IMR-90 (cell line): ENCODE measurements around the gene PATJ. TPM values are rescaled to one million over a fixed set of nuclear protein-coding genes. Genes with fewer than 3 reads are reported as not detected.

Experiments
- ATAC-seq: fragments of 200-7000 bp; cut with Tn5 transposase; 2 replicates; pipeline ENCODE4 v1.9.1; 2020; ENCODE audit warnings: low read depth, mild to moderate bottlenecking, moderate library complexity
- BruUV-seq: library from RNA; stranded (reverse); fragments of 400-500 nt; replicated peaks from 2 replicates; lab custom pipeline; 2021; lab: Mats Ljungman, UMichigan
- CTCF ChIA-PET: fragments of 300-600 bp; formaldehyde crosslinking; extraction: SDS; loops from one replicate; lab custom pipeline; 2021; ENCODE audit warnings: antibody characterized with exemption; lab: Yijun Ruan, JAX
- POLR2A ChIA-PET: fragments of 300-600 bp; sonication (Branson Sonifier 250); formaldehyde crosslinking; loops from one replicate; lab custom pipeline; 2022; ENCODE audit warnings: antibody characterized with exemption; ENCODE audit not compliant: unreplicated experiment; lab: Charles Lee
- DNase-seq: peaks from one replicate; pipeline ENCODE4 v3.0.0; 2013
- H2AFZ ChIP-seq: replicated peaks from 2 replicates; pipeline ENCODE3; 2013; ENCODE audit warnings: low read length, mild to moderate bottlenecking; ENCODE audit not compliant: poor library complexity
- H2AK5ac ChIP-seq: 2 replicates; pipeline ENCODE4 v1.6.1; 2013; ENCODE audit warnings: low read depth, low read length, inconsistent platforms
- H2AK9ac ChIP-seq: replicated peaks from 2 replicates; pipeline ENCODE3; 2013; ENCODE audit warnings: mild to moderate bottlenecking, low read depth, low read length, moderate library complexity; ENCODE audit not compliant: poor library complexity
- H2BK120ac ChIP-seq: 2 replicates; pipeline ENCODE4 v1.6.1; 2013; ENCODE audit warnings: low read depth, low read length, inconsistent platforms
- H2BK15ac ChIP-seq: 3 replicates; pipeline ENCODE4 v1.6.1; 2013; ENCODE audit warnings: low read depth, low read length, inconsistent platforms
- H2BK20ac ChIP-seq: 2 replicates; pipeline ENCODE4 v1.6.1; 2013; ENCODE audit warnings: low read depth, mild to moderate bottlenecking, inconsistent platforms, low read length, moderate library complexity
- H2BK5ac ChIP-seq: 2 replicates; pipeline ENCODE4 v1.6.1; 2013; ENCODE audit warnings: mild to moderate bottlenecking, low read depth, low read length, inconsistent platforms; ENCODE audit not compliant: poor library complexity, severe bottlenecking
- H3K14ac ChIP-seq: replicated peaks from 2 replicates; pipeline ENCODE4 v1.6.1; 2013; ENCODE audit warnings: low read depth, low read length, inconsistent platforms
- H3K18ac ChIP-seq: 2 replicates; pipeline ENCODE4 v1.6.1; 2013; ENCODE audit warnings: low read depth, low read length, control low read depth
- H3K23ac ChIP-seq: 2 replicates; pipeline ENCODE4 v1.6.1; 2013; ENCODE audit warnings: low read depth, low read length, inconsistent platforms
- H3K27ac ChIP-seq: 2 replicates; pipeline ENCODE4 v1.5.1; 2013; ENCODE audit warnings: mild to moderate bottlenecking, control low read depth, low read length; ENCODE audit not compliant: insufficient read depth
- H3K27me3 ChIP-seq: 2 replicates; pipeline ENCODE4 v1.6.1; 2013; ENCODE audit warnings: low read length; ENCODE audit not compliant: control insufficient read depth, insufficient read depth
- H3K36me3 ChIP-seq: 2 replicates; pipeline ENCODE4 v1.6.1; 2013; ENCODE audit warnings: low read length, mixed read lengths; ENCODE audit not compliant: control insufficient read depth, insufficient read depth
- H3K4ac ChIP-seq: 2 replicates; pipeline ENCODE4 v1.6.1; 2013; ENCODE audit warnings: low read depth, low read length, inconsistent platforms
- H3K4me1 ChIP-seq: 2 replicates; pipeline ENCODE4 v1.6.1; 2013; ENCODE audit warnings: low read length, mixed read lengths; ENCODE audit not compliant: control insufficient read depth, insufficient read depth
- H3K4me2 ChIP-seq: 2 replicates; pipeline ENCODE4 v1.6.1; 2013; ENCODE audit warnings: low read depth, mild to moderate bottlenecking, control low read depth, low read length, moderate library complexity
- H3K4me3 ChIP-seq: 2 replicates; pipeline ENCODE4 v1.5.1; 2013; ENCODE audit warnings: low read depth, mild to moderate bottlenecking, control low read depth, low read length, moderate library complexity; ENCODE audit not compliant: insufficient read depth
- H3K56ac ChIP-seq: 2 replicates; pipeline ENCODE4 v1.6.1; 2013; ENCODE audit warnings: low read length, inconsistent platforms; ENCODE audit not compliant: insufficient read depth; ENCODE audit errors: extremely low read depth
- H3K79me1 ChIP-seq, 2 experiments: 2 replicates each; pipeline ENCODE4 v1.6.1; 2013; ENCODE audit warnings: low read length in 2 of 2, inconsistent platforms in 1 of 2, low read depth in 1 of 2
- H3K9ac ChIP-seq: 2 replicates; pipeline ENCODE4 v1.6.1; 2013; ENCODE audit warnings: low read depth, low read length, control low read depth
- H3K9me1 ChIP-seq: 2 replicates; pipeline ENCODE4 v1.6.1; 2013; ENCODE audit warnings: low read length, inconsistent platforms; ENCODE audit not compliant: insufficient read depth
- H3K9me3 ChIP-seq: 2 replicates; pipeline ENCODE4 v1.6.1; 2013; ENCODE audit warnings: low read length; ENCODE audit not compliant: control insufficient read depth, insufficient read depth
- H4K20me1 ChIP-seq: 2 replicates; pipeline ENCODE4 v1.6.1; 2013; ENCODE audit warnings: low read length, inconsistent platforms; ENCODE audit not compliant: insufficient read depth
- H4K5ac ChIP-seq: 2 replicates; pipeline ENCODE4 v1.6.1; 2013; ENCODE audit warnings: mild to moderate bottlenecking, low read depth, low read length, control low read depth
- H4K8ac ChIP-seq, 2 experiments: 2 replicates each; pipeline ENCODE4 v1.6.1; 2013; ENCODE audit warnings: low read depth in 2 of 2, low read length in 2 of 2, control low read depth in 1 of 2, inconsistent platforms in 1 of 2
- H4K91ac ChIP-seq: 2 replicates; pipeline ENCODE4 v1.6.1; 2013; ENCODE audit warnings: low read depth, low read length, inconsistent platforms; ENCODE audit not compliant: insufficient read depth
- CHD1 ChIP-seq: IDR thresholded peaks from 2 replicates; pipeline ENCODE4 v1.6.1; 2012; ENCODE audit warnings: low read depth, low read length, improper control_type of control experiment
- ELK1 ChIP-seq: fragments of 150-350 bp; IDR thresholded peaks from 2 replicates; pipeline ENCODE4 v1.6.1; 2016; ENCODE audit warnings: low read depth, mild to moderate bottlenecking, low read length, moderate library complexity, borderline replicate concordance
- FOS ChIP-seq: fragments of 150-350 bp; IDR thresholded peaks from 2 replicates; pipeline ENCODE4 v1.6.1; 2016; ENCODE audit warnings: low read depth, low read length
- MAFK ChIP-seq: IDR thresholded peaks from 2 replicates; pipeline ENCODE4 v1.6.1; 2012; ENCODE audit warnings: low read depth, low read length, improper control_type of control experiment
- MAZ ChIP-seq: IDR thresholded peaks from 2 replicates; pipeline ENCODE4 v1.6.1; 2012; ENCODE audit warnings: low read depth, mild to moderate bottlenecking, low read length, improper control_type of control experiment, moderate library complexity, borderline replicate concordance
- MXI1 ChIP-seq: IDR thresholded peaks from 2 replicates; pipeline ENCODE4 v1.6.1; 2012; ENCODE audit warnings: low read depth, mild to moderate bottlenecking, low read length, moderate library complexity, borderline replicate concordance
- NFE2L2 ChIP-seq: fragments of 150-350 bp; IDR thresholded peaks from 2 replicates; pipeline ENCODE4 v1.6.1; 2016; ENCODE audit warnings: low read depth, mild to moderate bottlenecking, low read length
- POLR2A ChIP-seq: IDR thresholded peaks from 2 replicates; pipeline ENCODE4 v1.6.1; 2012; ENCODE audit warnings: mild to moderate bottlenecking, low read depth, low read length
- RAD21 ChIP-seq: IDR thresholded peaks from 2 replicates; pipeline ENCODE4 v1.6.1; 2012; ENCODE audit warnings: low read length, improper control_type of control experiment
- RFX5 ChIP-seq: IDR thresholded peaks from 2 replicates; pipeline ENCODE4 v1.8.0; 2012; ENCODE audit warnings: low read depth, mild to moderate bottlenecking, low read length, moderate library complexity
- SMC3 ChIP-seq: fragments of 150-350 bp; IDR thresholded peaks from 2 replicates; pipeline ENCODE4 v1.6.1; 2016; ENCODE audit warnings: low read depth, mild to moderate bottlenecking, antibody characterized with exemption, low read length, moderate library complexity
- USF2 ChIP-seq: fragments of 150-350 bp; IDR thresholded peaks from 2 replicates; pipeline ENCODE4 v1.6.1; 2017; ENCODE audit warnings: mild to moderate bottlenecking, antibody characterized with exemption, low read length, low read depth
- WGBS, 2 experiments: methylation state at CpG; one replicate each; pipeline versions ENCODE4 v1.1.5 to v1.1.7; 2013; ENCODE audit warnings: missing lambda C conversion rate in 2 of 2; ENCODE audit not compliant: insufficient read length in 1 of 2; ENCODE audit errors: extremely low coverage in 2 of 2; 5-methylcytosine and 5-hydroxymethylcytosine counted together
- dilution Hi-C: fragments of 300-500 bp; cut with HindIII; formaldehyde crosslinking; loops from one replicate; pipeline ENCODE4 v1.14.3; 2018; ENCODE audit warnings: low sequenced_read_pairs; ENCODE audit not compliant: unreplicated experiment
- in situ Hi-C: fragments of 300-500 bp; cut with MboI; formaldehyde crosslinking; loops from 3 replicates; pipeline ENCODE4 v1.14.3; 2019; ENCODE audit warnings: low sequenced_read_pairs, inconsistent platforms, mixed read lengths
- intact Hi-C: fragments of 100-400 bp; cut with micrococcal nuclease; formaldehyde crosslinking; loops from 2 replicates; pipeline ENCODE4 v1.10.0; 2022
- polyA plus RNA-seq, 3 experiments: library from polyadenylated mRNA; depleted of rRNA; stranded (reverse); fragments of >200 nt; gene quantifications; 2 replicates each; pipeline ENCODE4 v1.2.3, GENCODE V29; 2012; ENCODE audit warnings: low replicate concordance in 1 of 3
- total RNA-seq: library from RNA; depleted of rRNA; stranded (reverse); fragments of >200 nt; gene quantifications from 2 replicates; pipeline ENCODE4 v1.2.3, GENCODE V29; 2012

The PATJ gene
- total and polyA plus RNA-seq, 2 of the 4 experiments (the other 2 are of a cell fraction) = 2.0 to 3.4 TPM

- CTCF ChIA-PET = no interaction called here
- no TSS peak for BruUV-seq
These were observed 194.6 kb downstream of the PATJ start for GRCh38 chr1:61936839-61937238.

More at GRCh38 chr1:61936839-61937238, 194.6 kb downstream of the PATJ start:
- in situ Hi-C loops (no loop called here), dilution Hi-C loops (no loop called here), intact Hi-C loops (no loop called here)
- no peak overlapping the region for H3K9ac ChIP-seq
- no peaks in the 10 kb centered on the region for H3K79me1 ChIP-seq
- no peaks in the 10 kb centered on the region for H3K4me1 ChIP-seq
- no peak overlapping the region for H2BK15ac ChIP-seq
- H4K91ac ChIP-seq = no peak overlapping the region
- no peak overlapping the region for H3K14ac ChIP-seq
- H2BK5ac ChIP-seq = no peak overlapping the region
- H3K4me3 ChIP-seq = no peak overlapping the region
- H3K9me1 ChIP-seq = no peaks in the 10 kb centered on the region
- no peaks in the 10 kb centered on the region for H3K27me3 ChIP-seq
- no peak overlapping the region for H2BK120ac ChIP-seq
- H3K56ac ChIP-seq = no peak overlapping the region
- no peak overlapping the region for H3K4me2 ChIP-seq
- H3K9me3 ChIP-seq = no peaks in the 10 kb centered on the region
- no peak overlapping the region for H3K23ac ChIP-seq
- TF ChIP-seq RAD21 = no peak
- no peak for TF ChIP-seq MAZ
- no peak for TF ChIP-seq ELK1
- no peak for TF ChIP-seq RFX5
- TF ChIP-seq USF2 = no peak
- no peak for TF ChIP-seq MAFK
- no peak for TF ChIP-seq SMC3
- TF ChIP-seq NFE2L2 = no peak
- no peak for TF ChIP-seq POLR2A
- no peak for TF ChIP-seq MXI1
- no peak for TF ChIP-seq CHD1
- no peak for TF ChIP-seq FOS
- H3K36me3 ChIP-seq = no peaks in the 10 kb centered on the region
- 73% methylated on average over 3 of the region's 5 CpGs; no CpG with 5 or more reads in 1 of the 2 experiments for WGBS, 2 experiments
- no peak overlapping the region for H2AFZ ChIP-seq
- DNase-seq (no peak), ATAC-seq (no peak)
- H3K4ac ChIP-seq = no peak overlapping the region
- H4K20me1 ChIP-seq = no peaks in the 10 kb centered on the region
- POLR2A ChIA-PET = no interaction called here
- no peak overlapping the region for H2BK20ac ChIP-seq
- no peak overlapping the region for H3K27ac ChIP-seq
- H4K5ac ChIP-seq = no peak overlapping the region
- no peak overlapping the region for H3K18ac ChIP-seq
- no peak overlapping the region for H2AK9ac ChIP-seq
- no peak overlapping the region for H4K8ac ChIP-seq
- H2AK5ac ChIP-seq = no peak overlapping the region
